ENCODE results near the gene NINL. TPM values are rescaled to one million over a fixed set of nuclear protein-coding genes. Genes with fewer than 3 reads are reported as not detected.

The NINL gene
- total and polyA plus RNA-seq, 2 of the 4 experiments (the other 2 are of a cell fraction), result 3.0 to 10.4 TPM

DNA sequence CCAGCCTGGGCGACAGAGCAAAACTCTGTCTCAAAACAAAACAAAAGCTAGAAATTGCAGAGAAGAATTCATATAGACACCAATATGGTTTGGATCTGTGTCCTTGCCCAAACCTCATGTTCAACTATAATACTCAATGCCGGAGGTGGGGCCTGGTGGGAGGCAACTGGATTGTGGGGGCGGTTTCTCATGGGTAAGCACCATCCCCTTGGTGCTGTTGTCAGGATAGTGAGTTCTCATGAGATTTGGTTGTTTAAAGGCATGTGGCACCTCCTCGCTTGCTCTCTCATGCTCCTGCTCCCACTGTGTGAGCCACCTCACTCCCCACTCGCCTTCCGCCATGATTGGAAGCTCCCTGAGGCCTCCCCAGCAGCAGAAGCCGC lies 15.2 kb downstream of the NINL start:
- dilution Hi-C loops (cut with HindIII; ENCODE audit: low sequenced_read_pairs, unreplicated experiment), result no loop called here
- no CpG with 5 or more reads among the region's 7 CpGs for WGBS, 2 experiments (ENCODE audit: extremely low coverage in 2 of 2, insufficient read length in 1 of 2)

More for the DNA sequence above, 15.2 kb downstream of the NINL start:
- Histone ChIP-seq H2AFZ (replicated peaks; ENCODE audit: low read length, poor library complexity) (no peak overlapping the region), H4K20me1 (ENCODE audit: insufficient read depth, low read length) (peaks cover 19% of the 10 kb centered on the region), H2BK15ac (ENCODE audit: low read depth, low read length) (no peak overlapping the region), H3K18ac (ENCODE audit: low read depth, low read length) (no peak overlapping the region), H2BK120ac (ENCODE audit: low read depth, low read length) (no peak overlapping the region), H3K23ac (ENCODE audit: low read depth, low read length) (no peak overlapping the region), H3K27ac (ENCODE audit: insufficient read depth, low read length) (no peak overlapping the region), H3K27me3 (ENCODE audit: control insufficient read depth, insufficient read depth, low read length) (no peaks in the 10 kb centered on the region), H3K4me2 (ENCODE audit: low read depth, low read length) (no peak overlapping the region), H4K91ac (ENCODE audit: insufficient read depth, low read depth, low read length) (no peak overlapping the region), H2AK9ac (replicated peaks; ENCODE audit: low read depth, low read length, poor library complexity) (no peak overlapping the region), H2BK20ac (ENCODE audit: low read depth, low read length) (no peak overlapping the region), H3K4ac (ENCODE audit: low read depth, low read length) (no peak overlapping the region), H3K56ac (ENCODE audit: extremely low read depth, insufficient read depth, low read length) (no peak overlapping the region), H3K79me1 (ENCODE audit: low read depth in 1 of 2, low read length in 2 of 2) (peaks cover 16 to 62% of the 10 kb centered on the region in 2 experiments), H2AK5ac (ENCODE audit: low read depth, low read length) (no peak overlapping the region), H3K14ac (replicated peaks; ENCODE audit: low read depth, low read length) (no peak overlapping the region), H2BK5ac (ENCODE audit: low read depth, low read length, poor library complexity, severe bottlenecking) (no peak overlapping the region), H3K36me3 (ENCODE audit: control insufficient read depth, insufficient read depth, low read length) (peaks cover 4% of the 10 kb centered on the region; the same call in 1 of the 2 replicates), H3K9me1 (ENCODE audit: insufficient read depth, low read length) (peaks cover 5% of the 10 kb centered on the region; the same call in 1 of the 2 replicates), H3K9ac (ENCODE audit: low read depth, low read length) (no peak overlapping the region), H3K9me3 (ENCODE audit: control insufficient read depth, insufficient read depth, low read length) (no peaks in the 10 kb centered on the region), H4K5ac (ENCODE audit: low read depth, low read length) (no peak overlapping the region), H3K4me1 (ENCODE audit: control insufficient read depth, insufficient read depth, low read length) (peaks cover 10% of the 10 kb centered on the region), H3K4me3 (ENCODE audit: insufficient read depth, low read depth, low read length) (no peak overlapping the region), H4K8ac (ENCODE audit: low read depth in 2 of 2, low read length in 2 of 2) (no peak overlapping the region)
- no peak for ATAC-seq (ENCODE audit: low read depth)
- BruUV-seq (replicated peaks), result no TSS peak
- ChIA-PET POLR2A (ENCODE audit: unreplicated experiment) (interaction anchor here (1.1 kb wide), 1 partner anchor 62 kb away, joined by 4 read pairs; no protein-coding TSS in a partner anchor), CTCF (no interaction called here)
- intact Hi-C loops (cut with micrococcal nuclease) (no loop called here), in situ Hi-C loops (cut with MboI; ENCODE audit: low sequenced_read_pairs) (no loop called here)
- DNase-seq, result no peak
- TF ChIP-seq MAFK (IDR thresholded peaks at IDR 0.05; ENCODE audit: low read depth, low read length) (no peak), FOS (IDR thresholded peaks at IDR 0.05; ENCODE audit: low read depth, low read length) (no peak), ELK1 (IDR thresholded peaks at IDR 0.05; ENCODE audit: borderline replicate concordance, low read depth, low read length) (no peak), CEBPB (IDR thresholded peaks at IDR 0.05; ENCODE audit: low read depth, low read length) (no peak), CHD1 (IDR thresholded peaks at IDR 0.05; ENCODE audit: low read depth, low read length) (no peak), NFE2L2 (IDR thresholded peaks at IDR 0.05; ENCODE audit: low read depth, low read length) (no peak), RFX5 (IDR thresholded peaks at IDR 0.05; ENCODE audit: low read depth, low read length) (no peak)
